CD14-positive monocyte (primary cell): ENCODE data around the gene SHMT2. TPM values are rescaled to one million over a fixed set of nuclear protein-coding genes. Genes with fewer than 3 reads are reported as not detected.
A peak's percentile ranks its signal among the peaks of the same experiment; 100 is the strongest.

Experiments
- DNase-seq, 3 donors: peaks; one replicate each; pipeline ENCODE4 v3.0.0-alpha.2; 2011 to 2022
- H2AFZ ChIP-seq: 2 replicates; pipeline ENCODE4 v1.6.0; 2012; ENCODE audit warnings: mild to moderate bottlenecking, low read depth, low read length, inconsistent platforms; ENCODE audit not compliant: insufficient read depth, poor library complexity, severe bottlenecking
- H3K27ac ChIP-seq, 2 donors: 1 replicate in 1 of 2; 2 replicates in 1 of 2; pipeline ENCODE4 v1.5.1; 2012 to 2013; ENCODE audit warnings: low read length in 2 of 2, control low read depth in 1 of 2, inconsistent platforms in 1 of 2, low read depth in 1 of 2, mild to moderate bottlenecking in 1 of 2
- H3K27me3 ChIP-seq, 2 donors: one replicate each; pipeline versions ENCODE4 v1.6.0 to v1.6.1; 2011 to 2013; ENCODE audit warnings: low read length in 2 of 2; ENCODE audit not compliant: control insufficient read depth in 2 of 2, insufficient read depth in 2 of 2
- H3K36me3 ChIP-seq, 2 donors: replicated peaks in 1 of 2; 1 replicate in 1 of 2; 2 replicates in 1 of 2; pipeline versions ENCODE4 v1.5.1 to v1.6.1; 2012 to 2013; ENCODE audit warnings: low read length in 2 of 2, control low read depth in 1 of 2, inconsistent platforms in 1 of 2, mild to moderate bottlenecking in 1 of 2; ENCODE audit not compliant: insufficient read depth in 2 of 2, control insufficient read depth in 1 of 2
- H3K4me1 ChIP-seq, 2 donors: 1 replicate in 1 of 2; 2 replicates in 1 of 2; pipeline versions ENCODE4 v1.5.1 to v1.6.1; 2012 to 2013; ENCODE audit warnings: low read length in 2 of 2, control low read depth in 1 of 2, inconsistent platforms in 1 of 2, mild to moderate bottlenecking in 1 of 2, moderate library complexity in 1 of 2; ENCODE audit not compliant: insufficient read depth in 2 of 2, control insufficient read depth in 1 of 2
- H3K4me2 ChIP-seq: replicated peaks from 2 replicates; pipeline ENCODE3; 2012; ENCODE audit warnings: low read length, moderate library complexity, mild to moderate bottlenecking; ENCODE audit not compliant: poor library complexity, severe bottlenecking; ENCODE audit errors: extremely low read depth
- H3K4me3 ChIP-seq, 3 experiments: fragments of 200-600 bp in 1 of 3; sonication (generic) in 1 of 3; replicated peaks in 1 of 3; 1 replicate in 2 of 3; 2 replicates in 1 of 3; pipeline ENCODE4 v1.5.1; 2011 to 2013; ENCODE audit warnings: low read length in 3 of 3, mild to moderate bottlenecking in 3 of 3, control low read depth in 2 of 3, low read depth in 2 of 3, inconsistent platforms in 1 of 3, moderate library complexity in 1 of 3
- H3K79me2 ChIP-seq: 2 replicates; pipeline ENCODE4 v1.6.0; 2012; ENCODE audit warnings: mild to moderate bottlenecking, control low read depth, inconsistent platforms, low read length, moderate library complexity; ENCODE audit not compliant: insufficient read depth
- H3K9ac ChIP-seq: 2 replicates; pipeline ENCODE4 v1.6.0; 2017; ENCODE audit warnings: low read length, mild to moderate bottlenecking; ENCODE audit not compliant: insufficient read depth, poor library complexity, severe bottlenecking
- H3K9me3 ChIP-seq, 2 donors: replicated peaks in 1 of 2; 1 replicate in 1 of 2; 2 replicates in 1 of 2; pipeline versions ENCODE4 v1.5.1 to v1.6.1; 2012 to 2013; ENCODE audit warnings: low read length in 2 of 2, control low read depth in 1 of 2; ENCODE audit not compliant: control insufficient read depth in 1 of 2, insufficient read depth in 1 of 2
- H4K20me1 ChIP-seq: 2 replicates; pipeline ENCODE4 v1.6.0; 2012; ENCODE audit warnings: mild to moderate bottlenecking, low read length, control low read depth, moderate library complexity; ENCODE audit not compliant: insufficient read depth
- H3K27ac Mint-ChIP-seq, 7 donors: one replicate each; pipeline ENCODE4 v1.8.0; 2020; ENCODE audit warnings: mild to moderate bottlenecking in 7 of 7, mixed read lengths in 7 of 7, moderate library complexity in 6 of 7, inconsistent platforms in 2 of 7
- H3K27me3 Mint-ChIP-seq, 3 donors: one replicate each; pipeline ENCODE4 v1.8.0; 2021 to 2022; ENCODE audit warnings: low read depth in 3 of 3, mild to moderate bottlenecking in 3 of 3, mixed read lengths in 3 of 3, moderate library complexity in 3 of 3, inconsistent platforms in 1 of 3
- H3K36me3 Mint-ChIP-seq, 2 donors: one replicate each; pipeline ENCODE4 v1.8.0; 2020; ENCODE audit warnings: mixed read lengths in 2 of 2, inconsistent platforms in 1 of 2, mild to moderate bottlenecking in 1 of 2
- H3K4me1 Mint-ChIP-seq: one replicate; pipeline ENCODE4 v1.8.0; 2020; ENCODE audit warnings: mild to moderate bottlenecking, mixed read lengths
- H3K4me3 Mint-ChIP-seq, 2 donors: one replicate each; pipeline ENCODE4 v1.8.0; 2020; ENCODE audit warnings: mild to moderate bottlenecking in 2 of 2, mixed read lengths in 2 of 2, moderate library complexity in 1 of 2
- H3K9me3 Mint-ChIP-seq, 7 donors: one replicate each; pipeline ENCODE4 v1.8.0; 2020 to 2022; ENCODE audit warnings: mixed read lengths in 7 of 7, mild to moderate bottlenecking in 6 of 7, moderate library complexity in 6 of 7, inconsistent platforms in 2 of 7
- CTCF ChIP-seq: fragments of 200-600 bp; IDR thresholded peaks from one replicate; pipeline ENCODE4 v1.8.0; 2022; ENCODE audit warnings: antibody characterized with exemption, mild to moderate bottlenecking
- WGBS: methylation state at CpG from one replicate; pipeline ENCODE4 v1.1.5; 2013; ENCODE audit warnings: missing lambda C conversion rate; ENCODE audit not compliant: insufficient coverage; 5-methylcytosine and 5-hydroxymethylcytosine counted together
- intact Hi-C, 2 donors: fragments of 100-400 bp; cut with micrococcal nuclease; formaldehyde crosslinking; loops; one replicate each; pipeline versions ENCODE4 v1.15.0 to v1.15.1; 2023
- polyA plus RNA-seq, 3 donors: library from polyadenylated mRNA; depleted of rRNA in 1 of 3; unstranded in 2 of 3; stranded (reverse) in 1 of 3; fragments of 300-500 nt in 2 of 3; fragments of >200 nt in 1 of 3; fragmentation: Illumina TruSeq in 2 of 3; gene quantifications; 1 replicate in 2 of 3; 2 replicates in 1 of 3; pipeline ENCODE4 v1.2.3, GENCODE V29; 2012 to 2021

The SHMT2 gene
- polyA plus RNA-seq, 3 donors: 36.8 to 52.0 (median 39.8) TPM

- Histone ChIP-seq H3K36me3 (peaks cover 19 to 23% of the 10 kb centered on the region in 2 donors), H3K27me3 (peaks cover 61 to 75% of the 10 kb centered on the region in 2 donors), H3K4me2 (peak overlapping the region; percentile 79), H3K4me3 (no peak overlapping the region), H3K79me2 (no peaks in the 10 kb centered on the region), H3K4me1 (peaks cover 54 to 68% of the 10 kb centered on the region in 2 donors), H3K27ac (no peak overlapping the region), H3K9ac (no peak overlapping the region), H4K20me1 (peaks cover 75% of the 10 kb centered on the region), H3K9me3 (peaks cover 0 to 47% of the 10 kb centered on the region in 2 donors), H2AFZ (no peak overlapping the region)
- intact Hi-C loops: no loop called here
- Mint-ChIP-seq H3K4me1 (peaks cover 68% of the 10 kb centered on the region), H3K9me3 (peaks cover 0 to 45% (median 15%) of the 10 kb centered on the region in 7 donors), H3K36me3 (peaks cover 41 to 44% of the 10 kb centered on the region in 2 donors), H3K4me3 (peak overlapping the region; percentile 50 to 87), H3K27me3 (peaks cover 70 to 81% (median 72%) of the 10 kb centered on the region in 3 donors), H3K27ac (no peak overlapping the region)
- no peak for DNase-seq
- TF ChIP-seq CTCF: no peak
- WGBS: 20% methylated on average over 1 of the region's 5 CpGs
Measured at GRCh38 chr12:57237596-57237931, 8.1 kb downstream of the SHMT2 start.

- Histone ChIP-seq H3K4me2 (peak overlapping the region; percentile 79), H3K4me3 (peak overlapping the region; percentile 0 to 75 (median 12)), H2AFZ (peak overlapping the region; percentile 64), H4K20me1 (peaks cover 81% of the 10 kb centered on the region), H3K36me3 (peaks cover 12 to 16% of the 10 kb centered on the region in 2 donors), H3K4me1 (peaks cover 60 to 74% of the 10 kb centered on the region in 2 donors), H3K9me3 (peaks cover 0 to 47% of the 10 kb centered on the region in 2 donors), H3K27me3 (peaks cover 67 to 82% of the 10 kb centered on the region in 2 donors), H3K9ac (no peak overlapping the region), H3K79me2 (no peaks in the 10 kb centered on the region), H3K27ac (no peak overlapping the region)
- Mint-ChIP-seq H3K4me3 (peak overlapping the region; percentile 84 to 99), H3K36me3 (peaks cover 35 to 38% of the 10 kb centered on the region in 2 donors), H3K27ac (peak overlapping the region in 1 of 7 donors; percentile 40), H3K27me3 (peaks cover 77 to 87% (median 78%) of the 10 kb centered on the region in 3 donors), H3K4me1 (peaks cover 74% of the 10 kb centered on the region), H3K9me3 (peaks cover 0 to 51% (median 15%) of the 10 kb centered on the region in 7 donors)
- intact Hi-C loops: loop anchor here in 1 of 2 donors (2.0 kb wide), 1 partner anchor 13 kb away; no protein-coding TSS in a partner anchor
- WGBS: 4% methylated on average over 39 of the region's 63 CpGs
- TF ChIP-seq CTCF: no peak
- DNase-seq: peak in 1 of 3 donors; percentile 4
Measured at GRCh38 chr12:57237932-57238853, 8.7 kb downstream of the SHMT2 start.
